Panc1 (cell line): ENCODE results near the gene C1QTNF1. TPM values are rescaled to one million over a fixed set of nuclear protein-coding genes. Genes with fewer than 3 reads are reported as not detected.

ENCODE experiments used
- ATAC-seq: fragments of 200-7000 bp; cut with Tn5 transposase; 2 replicates; pipeline ENCODE4 v1.9.1; 2020; ENCODE audit warnings: mild to moderate bottlenecking, moderate library complexity
- BruUV-seq: library from RNA; stranded (reverse); fragments of 400-500 nt; replicated peaks from 2 replicates; lab custom pipeline; 2021; lab: Mats Ljungman, UMichigan
- CTCF ChIA-PET: fragments of 300-600 bp; sonication (Branson Sonifier 250); formaldehyde crosslinking; loops from one replicate; lab custom pipeline; 2022; ENCODE audit warnings: antibody characterized with exemption; lab: Charles Lee
- POLR2A ChIA-PET: fragments of 300-600 bp; sonication (Branson Sonifier 250); formaldehyde crosslinking; loops from one replicate; lab custom pipeline; 2022; ENCODE audit warnings: antibody characterized with exemption; lab: Charles Lee
- DNase-seq: peaks from one replicate; pipeline ENCODE4 v3.0.0-alpha.2; 2010; ENCODE audit warnings: low read depth, low spot score
- H3K27ac ChIP-seq: 2 replicates; pipeline ENCODE4 v1.5.1; 2011; ENCODE audit warnings: mild to moderate bottlenecking, low read length, inconsistent platforms
- H3K27me3 ChIP-seq: fragments of 200-500 bp; sonication (Bioruptor generic); 2 replicates; pipeline ENCODE4 v1.6.0; 2014; ENCODE audit warnings: low read length, inconsistent platforms; ENCODE audit not compliant: control insufficient read depth, insufficient read depth
- H3K36me3 ChIP-seq: fragments of 200-500 bp; sonication (Bioruptor generic); 2 replicates; pipeline ENCODE4 v1.5.1; 2014; ENCODE audit warnings: inconsistent platforms, mild to moderate bottlenecking, low read length, moderate library complexity; ENCODE audit not compliant: control insufficient read depth, insufficient read depth
- H3K4me1 ChIP-seq: 2 replicates; pipeline ENCODE4 v1.5.1; 2011; ENCODE audit warnings: inconsistent platforms, mild to moderate bottlenecking, low read length, moderate library complexity; ENCODE audit not compliant: control insufficient read depth, insufficient read depth
- H3K4me3 ChIP-seq, 2 experiments: 2 replicates each; pipeline ENCODE4 v1.5.1; 2011 to 2012; ENCODE audit warnings: low read depth in 2 of 2, low read length in 2 of 2, mild to moderate bottlenecking in 2 of 2, inconsistent platforms in 1 of 2, moderate library complexity in 1 of 2
- H3K9me3 ChIP-seq: fragments of 200-500 bp; sonication (Bioruptor generic); 2 replicates; pipeline ENCODE4 v1.5.1; 2014; ENCODE audit warnings: low read depth, mild to moderate bottlenecking, inconsistent platforms, low read length, moderate library complexity; ENCODE audit not compliant: control insufficient read depth, insufficient read depth
- CTCF ChIP-seq: fragments of 450-650 bp; IDR thresholded peaks from 2 replicates; pipeline ENCODE4 v1.5.1; 2017; ENCODE audit warnings: mild to moderate bottlenecking
- POLR2AphosphoS5 ChIP-seq: IDR thresholded peaks from 2 replicates; pipeline ENCODE4 v1.6.1; 2012; ENCODE audit warnings: mild to moderate bottlenecking, low read depth, low read length, moderate library complexity
- SIN3A ChIP-seq: IDR thresholded peaks from 2 replicates; pipeline ENCODE4 v1.6.1; 2012; ENCODE audit warnings: low read depth, mild to moderate bottlenecking, low read length, moderate library complexity, borderline replicate concordance; ENCODE audit not compliant: insufficient read depth
- TCF7L2 ChIP-seq: IDR thresholded peaks from 2 replicates; pipeline ENCODE4 v1.6.1; 2011; ENCODE audit warnings: mild to moderate bottlenecking, low read depth, low read length, inconsistent platforms
- in situ Hi-C: cut with HindIII; loops from 2 replicates; pipeline ENCODE4 v1.10.0; 2016; ENCODE audit warnings: low sequenced_read_pairs, low pct_unique_long_range_greater_than_20kb
- intact Hi-C: fragments of 100-400 bp; cut with micrococcal nuclease; formaldehyde crosslinking; loops from one replicate; pipeline ENCODE4 v1.10.0; 2022; ENCODE audit not compliant: unreplicated experiment
- total RNA-seq: library from RNA; stranded (reverse); gene quantifications from one replicate; pipeline ENCODE4 v1.2.1, GENCODE V29; 2021; ENCODE audit not compliant: unreplicated experiment
- TF ChIP-seq, protein P1 (sequence below), 2 experiments: IDR thresholded peaks; 2 replicates each; pipeline ENCODE4 v1.6.1; 2011 to 2012; ENCODE audit warnings: low read depth in 2 of 2, control low read depth in 1 of 2, low read length in 1 of 2, mild to moderate bottlenecking in 1 of 2, moderate library complexity in 1 of 2; ENCODE audit not compliant: insufficient read depth in 1 of 2

The C1QTNF1 gene
- total RNA-seq, 1 experiment from 2014 or later: 1.5 TPM

GRCh38 chr17:79002796-79003593, 21.0 kb upstream of the C1QTNF1 start:
- DNase-seq (no peak), ATAC-seq (no peak)
- BruUV-seq: no TSS peak
- Histone ChIP-seq H3K27me3 (no peaks in the 10 kb centered on the region), H3K4me1 (peaks cover 25% of the 10 kb centered on the region), H3K36me3 (peaks cover 4% of the 10 kb centered on the region; the same call in 1 of the 2 replicates), H3K27ac (no peak overlapping the region), H3K4me3 (no peak overlapping the region), H3K9me3 (no peaks in the 10 kb centered on the region)
- intact Hi-C loops (no loop called here), in situ Hi-C loops (no loop called here)
- ChIA-PET POLR2A (no interaction called here), CTCF (interaction anchor here (0.6 kb wide), 1 partner anchor 78 kb away, joined by 4 read pairs; no protein-coding TSS in a partner anchor)
- TF ChIP-seq CTCF (no peak), TCF7L2 (no peak), SIN3A (no peak), POLR2AphosphoS5 (no peak)
- TF ChIP-seq, protein P1, sequence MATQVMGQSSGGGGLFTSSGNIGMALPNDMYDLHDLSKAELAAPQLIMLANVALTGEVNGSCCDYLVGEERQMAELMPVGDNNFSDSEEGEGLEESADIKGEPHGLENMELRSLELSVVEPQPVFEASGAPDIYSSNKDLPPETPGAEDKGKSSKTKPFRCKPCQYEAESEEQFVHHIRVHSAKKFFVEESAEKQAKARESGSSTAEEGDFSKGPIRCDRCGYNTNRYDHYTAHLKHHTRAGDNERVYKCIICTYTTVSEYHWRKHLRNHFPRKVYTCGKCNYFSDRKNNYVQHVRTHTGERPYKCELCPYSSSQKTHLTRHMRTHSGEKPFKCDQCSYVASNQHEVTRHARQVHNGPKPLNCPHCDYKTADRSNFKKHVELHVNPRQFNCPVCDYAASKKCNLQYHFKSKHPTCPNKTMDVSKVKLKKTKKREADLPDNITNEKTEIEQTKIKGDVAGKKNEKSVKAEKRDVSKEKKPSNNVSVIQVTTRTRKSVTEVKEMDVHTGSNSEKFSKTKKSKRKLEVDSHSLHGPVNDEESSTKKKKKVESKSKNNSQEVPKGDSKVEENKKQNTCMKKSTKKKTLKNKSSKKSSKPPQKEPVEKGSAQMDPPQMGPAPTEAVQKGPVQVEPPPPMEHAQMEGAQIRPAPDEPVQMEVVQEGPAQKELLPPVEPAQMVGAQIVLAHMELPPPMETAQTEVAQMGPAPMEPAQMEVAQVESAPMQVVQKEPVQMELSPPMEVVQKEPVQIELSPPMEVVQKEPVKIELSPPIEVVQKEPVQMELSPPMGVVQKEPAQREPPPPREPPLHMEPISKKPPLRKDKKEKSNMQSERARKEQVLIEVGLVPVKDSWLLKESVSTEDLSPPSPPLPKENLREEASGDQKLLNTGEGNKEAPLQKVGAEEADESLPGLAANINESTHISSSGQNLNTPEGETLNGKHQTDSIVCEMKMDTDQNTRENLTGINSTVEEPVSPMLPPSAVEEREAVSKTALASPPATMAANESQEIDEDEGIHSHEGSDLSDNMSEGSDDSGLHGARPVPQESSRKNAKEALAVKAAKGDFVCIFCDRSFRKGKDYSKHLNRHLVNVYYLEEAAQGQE (IDR thresholded peaks at IDR 0.05; ENCODE audit: insufficient read depth in 1 of 2, low read depth in 2 of 2, low read length in 1 of 2): no peak

- peaks cover 8% of the 10 kb centered on the region; the same call in 1 of the 2 replicates for H3K36me3 ChIP-seq
- BruUV-seq: no TSS peak
- in situ Hi-C loops: no loop called here
- DNase-seq (no peak), ATAC-seq (no peak)
- H3K27ac ChIP-seq: no peak overlapping the region
- intact Hi-C loops: no loop called here
- no peak for TF ChIP-seq TCF7L2
- TF ChIP-seq POLR2AphosphoS5: no peak
- TF ChIP-seq SIN3A: no peak
- TF ChIP-seq CTCF: no peak
- TF ChIP-seq, protein P1 (IDR thresholded peaks at IDR 0.05; ENCODE audit: insufficient read depth in 1 of 2, low read depth in 2 of 2, low read length in 1 of 2): no peak
- no peaks in the 10 kb centered on the region for H3K27me3 ChIP-seq
- no peaks in the 10 kb centered on the region for H3K9me3 ChIP-seq
- CTCF ChIA-PET: interaction anchor here (0.6 kb wide), 1 partner anchor 77 kb away, joined by 4 read pairs; no protein-coding TSS in a partner anchor
- no peak overlapping the region for H3K4me3 ChIP-seq
- POLR2A ChIA-PET: no interaction called here
- H3K4me1 ChIP-seq: peaks cover 34% of the 10 kb centered on the region
These were observed 20.1 kb upstream of the C1QTNF1 start for GRCh38 chr17:79003661-79004411.
